Loucy (cell line): Measurements from ENCODE around the gene MED13L.

Experiments used
- H2AFZ ChIP-seq: fragments of 200-600 bp; sonication (generic); 2 replicates; pipeline ENCODE4 v1.6.0; 2016; ENCODE audit warnings: antibody characterized with exemption, mild to moderate bottlenecking, low read length, moderate library complexity
- H3F3A ChIP-seq: fragments of 200-600 bp; 2 replicates; pipeline ENCODE4 v1.6.0; 2016; ENCODE audit warnings: antibody characterized with exemption, low read depth, mild to moderate bottlenecking
- H3K27me3 ChIP-seq: fragments of 200-600 bp; sonication (generic); 2 replicates; pipeline ENCODE4 v1.6.1; 2014; ENCODE audit warnings: low read length, mild to moderate bottlenecking; ENCODE audit not compliant: insufficient read depth, poor library complexity, severe bottlenecking
- H3K36me3 ChIP-seq: fragments of 200-600 bp; sonication (generic); 2 replicates; pipeline ENCODE4 v1.6.1; 2016; ENCODE audit warnings: low read length; ENCODE audit not compliant: insufficient read depth
- H3K4me1 ChIP-seq: fragments of 200-600 bp; sonication (generic); 2 replicates; pipeline ENCODE4 v1.5.1; 2014; ENCODE audit warnings: low read length, mild to moderate bottlenecking; ENCODE audit not compliant: insufficient read depth, poor library complexity, severe bottlenecking
- H3K4me2 ChIP-seq: fragments of 200-600 bp; sonication (generic); 2 replicates; pipeline ENCODE4 v1.6.0; 2014; ENCODE audit warnings: antibody characterized with exemption, low read length, low read depth, mild to moderate bottlenecking; ENCODE audit not compliant: poor library complexity, severe bottlenecking
- H3K4me3 ChIP-seq: fragments of 200-600 bp; sonication (generic); 2 replicates; pipeline ENCODE4 v1.5.1; 2014; ENCODE audit warnings: low read length, mild to moderate bottlenecking, mixed read lengths; ENCODE audit not compliant: poor library complexity, severe bottlenecking
- H3K79me2 ChIP-seq: fragments of 200-600 bp; sonication (generic); 2 replicates; pipeline ENCODE4 v1.6.1; 2014; ENCODE audit warnings: low read length; ENCODE audit not compliant: insufficient read depth
- H3K9ac ChIP-seq: fragments of 200-600 bp; sonication (generic); 2 replicates; pipeline ENCODE4 v1.6.0; 2014; ENCODE audit warnings: mild to moderate bottlenecking, low read depth, low read length, moderate library complexity; ENCODE audit not compliant: poor library complexity, severe bottlenecking
- H3K9me2 ChIP-seq: fragments of 200-600 bp; sonication (generic); replicated peaks from 2 replicates; pipeline ENCODE4 v1.6.1; 2016; ENCODE audit warnings: low read depth, low read length, mixed read lengths
- H3K9me3 ChIP-seq: fragments of 200-600 bp; sonication (generic); 2 replicates; pipeline ENCODE4 v1.6.1; 2014; ENCODE audit warnings: mild to moderate bottlenecking, antibody characterized with exemption, low read length, low read depth; ENCODE audit not compliant: insufficient read depth
- H4K20me1 ChIP-seq: fragments of 200-600 bp; sonication (generic); 2 replicates; pipeline ENCODE4 v1.6.0; 2014; ENCODE audit warnings: antibody characterized with exemption, low read length, mild to moderate bottlenecking; ENCODE audit not compliant: insufficient read depth, poor library complexity, severe bottlenecking
- CTCF ChIP-seq: fragments of 200-600 bp; sonication (generic); conservative IDR thresholded peaks from 2 replicates; pipeline ENCODE4 v1.5.1; 2014; ENCODE audit warnings: mild to moderate bottlenecking, antibody characterized with exemption, low read length
- EZH2phosphoT487 ChIP-seq: fragments of 200-600 bp; IDR thresholded peaks from 2 replicates; pipeline ENCODE4 v1.6.1; 2018; ENCODE audit warnings: antibody characterized with exemption, mild to moderate bottlenecking, moderate library complexity, borderline replicate concordance

The MED13L gene

GRCh38 chr12:116213885-116214527 lies 63.5 kb downstream of the MED13L start:
- Histone ChIP-seq H3K9me2 (no peaks in the 10 kb centered on the region), H3K4me1 (peaks cover 33% of the 10 kb centered on the region), H3F3A (no peaks in the 10 kb centered on the region), H3K4me3 (no peak overlapping the region), H3K9me3 (no peaks in the 10 kb centered on the region), H3K79me2 (peaks cover 94% of the 10 kb centered on the region), H4K20me1 (peaks cover 61% of the 10 kb centered on the region), H3K4me2 (no peak overlapping the region), H3K9ac (no peak overlapping the region), H3K36me3 (no peaks in the 10 kb centered on the region), H3K27me3 (no peaks in the 10 kb centered on the region), H2AFZ (no peak overlapping the region)
- TF ChIP-seq CTCF (no peak), EZH2phosphoT487 (no peak)

- no peak overlapping the region for H3K4me2 ChIP-seq
- no peaks in the 10 kb centered on the region for H3K9me2 ChIP-seq
- no peaks in the 10 kb centered on the region for H3K9me3 ChIP-seq
Measured at GRCh38 chr12:116213014-116213413, 64.5 kb downstream of the MED13L start.

GRCh38 chr12:116210762-116211161 lies 66.7 kb downstream of the MED13L start:
- no peak overlapping the region for H3K4me3 ChIP-seq
- TF ChIP-seq CTCF (no peak), EZH2phosphoT487 (no peak)
- H3K9me2 ChIP-seq, result no peaks in the 10 kb centered on the region
- H3K79me2 ChIP-seq, result peaks cover 92% of the 10 kb centered on the region
- peaks cover 52% of the 10 kb centered on the region for H4K20me1 ChIP-seq
- no peaks in the 10 kb centered on the region for H3K36me3 ChIP-seq
- no peaks in the 10 kb centered on the region for H3F3A ChIP-seq
- no peak overlapping the region for H3K4me2 ChIP-seq
- no peaks in the 10 kb centered on the region for H3K9me3 ChIP-seq
- no peak overlapping the region for H2AFZ ChIP-seq
- peaks cover 34% of the 10 kb centered on the region for H3K4me1 ChIP-seq
- H3K27me3 ChIP-seq, result no peaks in the 10 kb centered on the region
- H3K9ac ChIP-seq, result no peak overlapping the region

More at GRCh38 chr12:116213014-116213413, 64.5 kb downstream of the MED13L start:
- H3F3A ChIP-seq, result no peaks in the 10 kb centered on the region
- H3K4me1 ChIP-seq, result peaks cover 33% of the 10 kb centered on the region
- no peak overlapping the region for H3K9ac ChIP-seq
- H3K4me3 ChIP-seq, result no peak overlapping the region
- peaks cover 94% of the 10 kb centered on the region for H3K79me2 ChIP-seq
- TF ChIP-seq EZH2phosphoT487 (no peak), CTCF (no peak)
- H3K27me3 ChIP-seq, result no peaks in the 10 kb centered on the region
- no peaks in the 10 kb centered on the region for H3K36me3 ChIP-seq
- no peak overlapping the region for H2AFZ ChIP-seq
- peaks cover 60% of the 10 kb centered on the region for H4K20me1 ChIP-seq
